ENCODE data around the gene ARHGEF19.
A peak's percentile ranks its signal among the peaks of the same experiment; 100 is the strongest.
"Not testable (repeated sequence)": the region's sequence is repeated elsewhere in the genome, so short reads cannot be mapped to it uniquely, and the experiment has no call there.

The ARHGEF19 gene

DNA sequence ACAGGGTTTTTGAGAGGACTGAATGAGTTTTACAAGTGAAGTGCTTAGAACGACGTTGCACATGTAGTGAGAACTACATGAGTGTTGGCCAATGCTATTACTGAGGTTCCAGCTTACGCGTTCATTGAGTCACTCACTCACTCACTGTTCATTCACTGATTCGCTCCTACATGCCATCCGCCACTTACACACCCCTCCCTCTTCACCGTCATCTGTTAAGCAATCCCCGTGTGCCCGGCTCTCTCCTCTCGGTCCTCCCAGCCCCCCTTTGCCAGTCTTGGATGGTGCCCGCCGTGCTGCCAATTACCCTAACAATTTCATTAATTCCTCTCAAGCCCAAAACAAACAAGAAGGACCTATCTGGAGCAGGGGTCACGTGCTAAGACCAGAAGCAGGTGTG lies 29.3 kb downstream of the ARHGEF19 start:
- no peak for DNase-seq (ENCODE audit: low read depth, low spot score)

DNA sequence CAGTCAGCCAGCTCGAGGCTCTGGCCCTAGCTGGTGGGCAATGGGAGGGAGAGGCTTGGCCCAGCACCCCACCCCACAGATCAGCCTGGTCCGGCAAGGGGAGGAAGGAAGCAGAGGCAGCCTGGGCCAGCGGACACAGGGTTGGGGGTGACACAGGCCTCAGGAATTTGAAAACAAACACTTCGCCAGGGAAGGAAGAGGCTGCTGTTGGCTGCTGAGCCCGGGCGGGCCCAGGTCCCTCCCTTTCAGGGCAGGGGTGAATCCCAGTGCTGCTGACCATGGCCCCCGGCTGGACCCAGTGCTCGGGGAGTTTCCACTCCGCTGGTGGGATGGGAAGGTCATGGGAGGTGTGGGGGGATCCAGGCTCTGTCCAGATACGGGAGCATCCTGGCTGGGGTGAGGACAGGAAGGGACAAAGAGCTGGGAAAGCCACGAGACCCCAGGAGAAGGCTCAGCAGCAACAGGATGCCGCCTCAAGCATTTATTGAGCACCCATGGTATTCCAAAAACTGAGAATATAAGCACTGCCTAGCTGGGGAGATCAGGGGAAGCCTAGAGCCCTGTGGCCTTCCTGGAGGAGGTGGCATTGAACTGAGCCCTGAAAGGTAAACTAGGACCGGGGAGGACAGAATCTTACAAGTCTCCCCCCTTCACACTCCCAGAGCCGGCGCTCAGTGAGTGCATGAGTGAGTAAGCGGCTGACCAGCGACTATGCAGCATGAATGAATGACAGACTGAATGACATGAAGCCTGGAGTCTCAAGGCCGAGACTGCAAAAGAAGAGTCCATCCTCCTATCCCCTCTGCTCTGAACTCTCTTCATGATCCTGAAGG lies 30.3 kb downstream of the ARHGEF19 start:
- DNase-seq (ENCODE audit: low read depth, low spot score), result peak; percentile 70

DNA sequence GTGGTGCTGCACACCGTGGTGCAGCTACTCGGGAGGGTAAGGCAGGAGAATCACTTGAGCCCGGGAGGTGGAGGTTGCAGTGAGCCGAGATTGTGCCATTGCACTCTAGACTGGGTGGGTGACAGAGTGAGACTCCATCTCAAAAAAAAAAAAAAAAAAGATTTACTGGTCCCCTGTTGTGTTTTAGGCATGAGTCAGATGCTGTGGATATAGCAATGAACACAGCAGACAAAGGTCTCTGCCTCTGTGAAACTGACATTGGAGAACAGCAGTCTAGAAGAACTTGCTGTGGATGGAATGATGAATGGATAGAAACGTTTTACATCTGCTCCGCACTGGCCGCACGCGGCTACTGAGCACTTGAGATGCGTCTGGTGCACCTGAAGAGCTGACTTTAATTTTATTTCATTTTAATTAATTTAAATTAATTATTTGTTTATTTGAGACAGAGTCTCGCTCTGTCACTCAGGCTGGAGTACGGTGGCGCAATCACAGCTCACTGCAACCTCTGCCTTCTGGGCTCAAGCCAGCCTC lies 32.1 kb downstream of the ARHGEF19 start:
- DNase-seq (ENCODE audit: low read depth, low spot score), result no peak

DNA sequence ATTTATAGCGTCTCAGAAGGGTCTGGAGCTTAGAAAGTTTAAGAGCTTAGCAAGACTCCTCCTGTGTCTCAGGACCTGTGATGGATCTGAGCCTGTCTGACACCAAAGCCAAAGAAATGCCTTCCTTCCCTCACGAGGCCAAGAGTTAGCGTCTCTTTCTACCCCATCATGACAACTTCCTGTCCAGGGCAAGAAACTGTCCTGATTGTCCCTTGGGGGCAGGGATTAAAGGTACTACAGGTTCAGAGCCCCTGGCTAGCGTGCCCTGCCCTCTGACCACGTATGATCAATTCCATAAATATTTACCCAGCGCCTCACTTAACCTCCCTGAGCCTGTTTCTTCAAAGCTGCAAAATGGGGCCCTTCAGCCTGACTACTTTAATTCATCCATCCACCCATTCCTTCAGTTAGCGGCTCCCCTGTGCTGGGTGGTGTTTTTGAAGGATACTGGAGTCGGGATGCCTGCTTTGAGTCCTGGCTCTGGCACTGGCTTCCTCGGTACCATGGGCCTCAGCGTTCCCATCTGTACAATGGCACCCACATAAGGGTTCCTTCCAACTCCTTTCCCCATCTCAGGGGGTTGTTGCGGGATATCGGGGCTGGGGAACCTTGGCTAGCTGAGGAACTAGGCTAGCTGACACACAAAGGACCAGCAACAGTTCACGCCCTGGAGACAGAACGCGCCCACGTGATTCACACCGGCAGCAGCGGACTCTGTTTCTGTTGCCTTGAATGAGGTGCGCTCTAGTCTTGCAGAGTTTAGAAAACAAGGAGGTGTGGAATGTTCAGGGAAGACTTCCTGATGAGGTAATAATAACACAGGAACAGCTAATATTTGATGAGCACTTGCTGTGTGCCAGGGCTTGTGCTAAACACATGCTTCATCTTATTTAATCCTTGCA lies 33.6 kb downstream of the ARHGEF19 start:
- DNase-seq (ENCODE audit: low read depth, low spot score), result no peak

DNA sequence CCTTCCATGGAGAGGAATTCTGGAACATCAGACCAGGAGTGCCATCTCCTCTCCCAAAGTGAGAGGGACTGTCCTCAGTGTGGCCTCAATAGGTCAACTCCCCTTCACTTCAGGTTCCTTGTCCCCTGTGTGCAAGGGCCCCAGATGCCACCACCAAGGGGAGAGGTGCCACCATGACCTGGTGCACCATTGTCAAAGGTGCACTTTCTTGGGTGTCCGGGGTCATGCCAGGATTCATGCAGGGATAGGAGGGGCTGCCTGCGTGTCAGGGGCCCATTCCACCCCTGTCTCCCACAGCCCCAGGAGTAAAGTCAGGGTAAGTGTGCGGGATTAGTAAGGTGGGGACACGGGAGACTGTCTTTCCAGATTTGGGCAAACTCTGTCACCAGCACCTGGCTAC lies 35.1 kb downstream of the ARHGEF19 start:
- DNase-seq (ENCODE audit: low read depth, low spot score), result no peak

DNA sequence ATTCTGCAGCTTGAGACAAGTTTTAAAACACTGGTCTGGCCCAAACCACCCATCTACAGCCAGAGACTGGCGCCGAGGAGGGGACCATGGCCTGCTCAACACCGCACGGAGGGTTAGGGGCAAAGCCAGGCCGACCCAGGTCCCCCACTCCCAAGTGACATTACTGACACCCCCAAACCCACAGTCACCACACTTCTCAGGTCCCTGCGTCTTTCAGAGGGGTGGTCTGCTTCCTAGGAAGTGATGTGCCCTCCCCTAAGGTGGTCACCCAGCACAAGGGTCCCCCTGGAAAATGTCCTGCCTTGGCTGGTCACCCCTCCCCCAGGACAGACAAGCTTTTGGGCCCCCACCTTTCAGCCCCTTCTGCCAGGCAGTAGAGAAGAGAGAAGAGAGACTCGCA lies 35.8 kb downstream of the ARHGEF19 start:
- DNase-seq (ENCODE audit: low read depth, low spot score), result no peak

DNA sequence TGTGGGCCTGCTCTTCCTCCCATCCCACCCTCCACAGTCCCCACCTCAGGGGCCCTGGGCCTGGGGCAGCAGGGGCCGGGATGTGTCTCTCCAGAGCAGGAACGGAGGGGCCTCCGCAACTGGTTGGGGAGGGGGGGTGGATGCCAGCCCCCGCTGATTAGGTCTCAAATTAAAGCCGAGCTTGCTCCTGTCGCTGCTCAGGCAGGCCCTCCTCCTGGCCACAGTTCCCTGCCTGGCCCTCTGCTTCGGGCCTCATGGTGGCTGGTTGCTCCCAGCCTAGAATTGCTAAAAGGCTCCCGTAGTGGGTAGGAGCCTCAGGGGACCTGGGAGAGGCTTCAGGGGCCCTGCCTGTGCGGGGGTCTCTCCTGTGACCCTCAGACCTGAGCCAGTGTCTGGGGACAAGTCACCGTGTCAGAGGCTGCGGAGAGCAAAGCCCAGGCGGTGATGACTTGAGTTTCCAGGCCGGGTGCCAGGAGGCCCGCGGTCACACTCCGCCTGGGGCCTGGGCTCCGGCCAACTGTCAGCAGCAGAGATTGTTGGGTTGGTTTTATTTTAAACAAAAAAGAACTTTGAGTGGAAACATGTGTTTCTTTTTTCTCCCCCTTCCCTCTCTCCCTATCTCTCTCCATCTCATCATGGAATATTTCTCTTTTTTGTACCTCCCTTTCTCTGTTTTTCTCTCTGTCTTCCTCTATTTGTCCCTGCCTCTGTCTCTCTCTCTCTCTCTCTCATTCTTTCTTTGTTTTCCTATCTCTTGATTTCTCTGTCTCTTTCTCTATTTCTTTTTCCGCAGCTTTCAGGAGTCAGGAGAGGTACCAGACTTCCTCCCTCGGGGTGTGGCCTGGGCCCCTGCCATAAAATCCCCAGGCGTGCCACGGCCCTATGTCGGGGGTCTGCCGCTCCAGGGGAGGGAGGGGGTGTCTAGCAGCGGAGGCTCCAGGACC lies 36.6 kb downstream of the ARHGEF19 start:
- DNase-seq (ENCODE audit: low read depth, low spot score), result peak; percentile 83

DNA sequence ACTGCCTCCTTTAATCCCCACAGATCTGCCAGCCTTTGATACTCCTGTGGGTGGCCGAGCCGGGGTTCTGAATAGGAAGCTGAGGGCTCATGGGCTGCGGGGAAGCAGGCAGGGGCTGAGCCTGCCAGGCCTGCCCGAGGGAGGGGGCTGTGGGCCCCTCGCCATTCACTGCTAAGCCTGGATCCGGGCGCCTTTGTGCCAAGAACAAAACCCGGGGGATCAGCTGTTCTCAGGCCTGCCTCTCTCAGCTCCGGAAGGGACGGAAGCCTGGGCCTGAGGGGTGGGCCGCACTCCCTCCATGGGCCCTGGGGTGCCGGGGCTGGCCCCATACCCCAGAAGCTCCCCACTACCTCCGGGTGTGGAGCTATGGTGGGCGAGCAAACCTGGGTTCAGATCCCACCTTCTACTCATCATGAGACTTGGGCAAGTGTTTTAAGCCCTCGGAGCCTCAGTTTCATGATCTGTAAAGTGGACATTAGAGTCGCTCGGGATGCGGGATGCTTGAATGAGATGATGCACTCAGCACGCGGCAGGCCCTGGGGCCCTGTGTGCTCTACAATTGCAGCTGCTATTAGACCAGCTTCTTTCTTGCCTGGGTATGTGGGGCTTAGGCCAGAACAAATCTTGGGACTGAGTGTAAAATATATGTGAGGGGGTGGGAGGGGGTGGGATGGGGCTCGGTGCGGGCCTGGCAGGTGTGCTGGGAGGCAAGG lies 37.4 kb downstream of the ARHGEF19 start:
- DNase-seq (ENCODE audit: low read depth, low spot score), result no peak

DNA sequence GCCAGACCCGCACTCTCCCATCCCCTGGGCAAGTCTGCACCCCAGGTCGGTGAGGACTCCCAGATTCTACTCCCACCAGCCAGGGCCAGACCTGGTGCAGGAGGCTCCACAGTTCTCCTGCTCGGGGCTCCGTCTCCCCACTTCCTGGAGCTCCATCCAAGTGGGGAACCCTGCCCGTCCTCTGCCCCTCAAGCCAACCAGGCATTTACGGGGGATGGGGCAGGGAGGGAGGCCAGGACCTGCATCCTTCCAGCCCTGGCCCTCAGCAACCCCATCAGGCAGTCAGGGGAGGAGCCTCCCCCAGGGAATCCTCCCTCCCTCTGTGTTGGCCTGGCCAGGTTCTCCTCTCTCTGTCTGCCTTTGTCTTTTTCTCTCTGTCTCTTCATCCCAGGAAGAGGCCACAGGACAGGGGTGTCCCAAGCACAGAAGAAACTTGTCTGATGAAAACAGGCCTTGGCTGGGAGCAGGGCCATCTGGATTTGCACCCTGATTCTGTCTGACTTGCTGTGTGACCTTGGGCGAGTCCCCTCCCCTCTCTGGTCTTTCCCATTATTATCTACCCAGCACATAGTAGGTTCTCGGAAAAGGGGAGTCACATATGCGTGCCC lies 38.1 kb downstream of the ARHGEF19 start:
- DNase-seq (ENCODE audit: low read depth, low spot score), result no peak

DNA sequence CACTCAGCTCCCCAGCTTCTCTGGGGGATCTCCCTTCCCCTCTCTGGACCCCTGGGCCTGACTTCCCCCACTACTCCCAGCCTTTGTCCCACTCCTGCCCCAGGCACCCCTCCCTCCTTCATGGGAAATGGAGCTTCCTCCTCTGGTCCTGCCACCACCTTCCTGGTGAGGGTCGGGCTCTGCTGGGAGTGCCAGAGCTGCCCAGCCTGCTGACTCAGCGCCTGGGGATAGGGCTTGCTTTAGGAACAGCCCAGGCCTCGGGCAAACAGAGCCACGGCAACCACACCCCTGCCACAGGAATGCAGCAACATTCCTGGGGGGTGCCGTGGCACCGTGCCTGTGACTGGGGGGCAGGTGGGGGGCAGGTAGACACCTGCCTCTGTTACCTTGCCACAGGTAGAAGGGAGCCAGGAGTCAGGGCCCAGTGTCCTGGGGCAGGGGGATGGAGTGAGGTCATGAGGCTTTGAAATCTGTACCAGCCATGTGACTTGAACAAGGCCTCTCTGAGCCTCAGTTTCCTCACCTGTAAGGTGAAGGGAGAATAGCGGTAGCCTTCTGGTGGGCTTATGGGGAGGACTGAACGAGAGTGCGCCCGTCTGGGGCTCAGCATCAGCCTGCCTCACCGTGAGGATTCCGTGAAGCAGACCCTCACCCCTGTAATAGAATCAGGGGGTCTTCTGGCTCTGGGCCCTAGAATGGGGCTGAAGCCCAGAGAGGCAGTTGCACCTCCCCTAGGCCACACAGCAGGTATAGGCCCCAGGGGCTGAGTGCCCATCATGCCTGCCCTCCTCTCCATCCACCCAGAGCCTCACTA lies 38.8 kb downstream of the ARHGEF19 start:
- no peak for DNase-seq (ENCODE audit: low read depth, low spot score)

DNA sequence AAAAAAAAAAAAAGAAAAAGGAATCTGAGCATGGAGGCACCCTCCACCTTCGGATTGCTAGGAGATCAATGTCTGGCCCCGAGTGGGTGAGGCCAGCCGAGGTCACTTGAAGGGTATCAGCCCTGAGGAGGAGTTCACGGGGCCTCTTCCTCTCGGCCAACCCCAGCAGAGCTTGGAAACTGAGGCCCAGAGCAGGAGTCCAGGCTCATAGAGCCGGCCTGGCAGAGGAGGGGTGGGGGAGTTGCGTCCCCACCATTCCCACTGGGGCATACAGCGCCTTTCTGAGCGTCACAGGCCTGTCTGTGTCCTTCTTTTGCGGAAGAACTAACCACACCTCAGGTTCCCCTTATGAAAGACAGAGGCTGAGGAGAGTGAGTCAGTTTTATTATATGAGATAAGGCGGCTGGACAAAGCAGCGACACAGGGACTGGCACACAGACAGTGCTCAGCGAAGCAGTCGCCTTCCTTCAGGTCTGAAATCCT lies 39.4 kb downstream of the ARHGEF19 start:
- no peak for DNase-seq (ENCODE audit: low read depth, low spot score)

DNA sequence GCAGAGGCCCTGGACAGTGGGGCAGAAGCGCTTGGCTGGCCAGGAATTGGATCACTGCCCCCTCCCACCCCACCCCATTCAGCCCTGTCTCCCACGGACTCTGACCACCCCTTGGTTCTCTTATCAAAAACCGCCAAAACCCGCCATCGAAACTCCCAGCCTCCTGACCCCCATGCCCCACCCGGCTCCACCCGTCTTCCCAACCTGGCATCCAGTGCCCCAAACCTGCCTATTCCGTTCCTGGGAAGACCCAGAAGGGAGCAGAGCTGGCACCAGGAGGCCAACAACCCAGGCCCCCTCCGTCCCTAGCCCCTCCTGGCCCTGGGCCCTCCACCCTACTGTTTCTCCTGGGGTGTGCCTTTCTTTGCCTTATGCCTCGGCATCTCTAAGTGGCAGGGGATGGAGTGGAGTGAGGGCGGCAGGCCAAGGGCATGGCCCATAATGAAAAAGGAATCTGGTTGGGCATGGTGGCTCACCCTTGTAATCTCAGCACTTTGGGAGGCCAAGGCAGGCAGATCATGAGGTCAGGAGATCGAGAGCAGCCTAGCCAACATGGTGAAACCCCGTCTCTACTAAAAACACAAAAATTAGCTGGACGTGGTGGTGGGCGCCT lies 40.1 kb downstream of the ARHGEF19 start:
- DNase-seq (ENCODE audit: low read depth, low spot score), result no peak

DNA sequence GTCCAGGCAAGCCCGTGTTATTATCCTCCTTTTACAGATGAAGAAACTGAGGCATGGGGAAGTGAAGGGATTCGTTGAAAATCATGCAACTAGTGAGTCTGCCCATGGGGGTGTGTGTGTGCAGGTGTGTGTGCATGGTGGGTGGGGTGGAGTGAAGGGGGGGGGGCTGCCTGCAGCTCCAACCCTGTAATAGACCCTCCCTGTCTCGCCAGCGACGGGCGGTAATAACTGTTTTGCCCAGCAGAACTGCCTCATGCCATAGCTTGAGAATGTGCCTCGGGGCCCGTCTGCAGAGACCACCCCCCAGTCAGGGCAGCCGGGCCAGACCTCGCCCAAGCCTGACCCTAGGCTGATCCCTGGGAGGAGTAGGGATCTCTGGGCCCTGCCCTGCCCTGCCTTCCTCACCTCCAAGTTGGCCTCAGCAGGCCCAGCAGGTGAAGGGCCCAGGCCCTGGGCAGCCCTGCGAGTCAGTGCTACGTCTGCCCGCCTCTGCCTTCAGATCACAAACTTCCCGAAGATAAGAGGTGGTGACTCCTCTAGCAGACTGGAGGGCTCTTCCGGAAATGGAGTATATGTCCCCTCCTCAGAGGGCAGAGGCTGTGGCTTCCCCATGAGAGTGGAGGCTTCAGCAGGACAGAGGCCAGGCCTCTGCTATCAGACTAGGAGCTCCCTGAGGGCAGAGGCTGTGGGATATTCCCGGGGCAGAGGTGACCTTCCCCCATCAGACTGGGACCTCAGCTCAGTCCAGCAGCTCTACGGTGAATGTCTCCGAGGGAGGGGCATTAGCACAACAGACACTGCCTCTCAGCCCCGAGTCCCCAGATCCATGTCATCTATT lies 40.9 kb downstream of the ARHGEF19 start:
- no peak for DNase-seq (ENCODE audit: low read depth, low spot score)

DNA sequence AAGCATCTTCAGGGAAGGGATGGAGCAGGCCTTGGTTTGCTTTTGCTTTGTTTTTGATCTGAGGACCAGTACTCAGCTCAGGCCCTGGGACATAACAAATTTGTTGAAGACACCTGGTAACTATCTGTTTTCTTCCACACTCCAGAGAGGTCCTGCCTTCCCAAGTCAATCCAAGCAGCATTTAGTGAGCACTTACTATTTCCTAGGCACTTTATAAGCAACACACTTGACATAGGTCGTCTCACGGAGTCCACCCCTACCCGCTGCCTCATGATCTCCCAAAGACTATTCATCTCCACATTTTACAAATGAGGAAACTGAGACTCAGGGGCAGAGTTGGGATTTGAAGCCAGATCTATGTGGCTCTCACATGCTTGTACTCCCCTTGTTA lies 42.2 kb downstream of the ARHGEF19 start:
- no peak for DNase-seq (ENCODE audit: low read depth, low spot score)

DNA sequence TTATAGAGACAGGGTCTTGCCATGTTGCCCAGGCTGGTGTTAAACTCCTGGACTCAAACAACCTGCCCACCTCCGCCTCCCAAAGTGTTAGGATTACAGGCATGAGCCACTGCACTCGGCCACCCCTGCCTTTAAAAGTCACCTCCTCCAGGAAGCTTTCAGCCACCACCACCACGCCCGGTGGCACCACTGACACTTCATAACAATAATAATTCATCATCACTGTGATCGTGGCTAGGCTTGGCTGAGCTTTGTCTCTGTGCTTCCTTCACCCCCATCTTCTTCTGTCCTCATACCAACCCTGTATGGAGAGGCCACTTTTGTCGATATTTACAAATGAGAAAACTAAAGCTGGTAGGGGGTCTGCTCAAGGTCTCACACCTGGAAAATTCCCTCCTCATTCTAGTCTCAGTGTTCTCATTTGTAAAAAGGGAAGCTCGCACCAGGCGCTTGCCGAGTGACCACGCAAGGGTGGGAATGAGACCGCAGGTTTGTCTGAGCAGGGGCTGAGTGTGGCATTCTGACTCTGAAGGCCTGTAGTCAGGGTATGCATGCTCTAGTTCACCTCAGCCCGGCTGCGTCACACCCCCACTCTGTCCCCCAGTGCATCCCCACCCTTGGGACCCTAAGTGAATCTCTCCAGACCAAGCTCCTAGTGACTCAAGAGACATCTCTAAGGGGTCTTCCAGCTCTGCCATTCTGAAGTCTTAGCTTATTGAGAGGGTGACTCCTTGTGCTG lies 43.7 kb downstream of the ARHGEF19 start:
- no peak for DNase-seq (ENCODE audit: low read depth, low spot score)

DNA sequence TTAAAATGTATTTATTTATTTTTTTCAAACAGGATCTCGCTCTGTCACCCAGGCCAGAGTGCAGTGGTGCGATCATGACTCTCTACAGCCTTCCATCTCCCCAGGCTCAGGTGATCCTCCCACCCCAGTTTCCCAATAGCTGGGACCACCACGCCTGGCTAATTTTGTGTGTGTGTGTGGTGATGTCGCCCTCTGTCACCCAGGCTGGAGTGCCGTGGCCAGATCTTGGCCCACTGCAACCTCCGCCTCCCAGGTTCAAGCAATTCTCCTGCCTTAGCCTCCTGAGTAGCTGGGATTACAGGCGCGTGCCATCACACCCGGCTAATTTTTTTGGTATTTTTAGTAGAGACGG lies 44.3 kb downstream of the ARHGEF19 start:
- not testable (repeated sequence) for DNase-seq (ENCODE audit: low read depth, low spot score)
